CD4-positive, alpha-beta T cell treated with Interleukin-12 subunit alpha and Interleukin-12 subunit beta, for 1 hour (primary cell): ENCODE data around the gene INPP5A.
"Not testable (repeated sequence)": the region's sequence is repeated elsewhere in the genome, so short reads cannot be mapped to it uniquely, and the experiment has no call there.

ENCODE experiments used
- DNase-seq: peaks from one replicate; pipeline ENCODE4 v3.0.0-alpha.2; 2020

INPP5A gene

DNA sequence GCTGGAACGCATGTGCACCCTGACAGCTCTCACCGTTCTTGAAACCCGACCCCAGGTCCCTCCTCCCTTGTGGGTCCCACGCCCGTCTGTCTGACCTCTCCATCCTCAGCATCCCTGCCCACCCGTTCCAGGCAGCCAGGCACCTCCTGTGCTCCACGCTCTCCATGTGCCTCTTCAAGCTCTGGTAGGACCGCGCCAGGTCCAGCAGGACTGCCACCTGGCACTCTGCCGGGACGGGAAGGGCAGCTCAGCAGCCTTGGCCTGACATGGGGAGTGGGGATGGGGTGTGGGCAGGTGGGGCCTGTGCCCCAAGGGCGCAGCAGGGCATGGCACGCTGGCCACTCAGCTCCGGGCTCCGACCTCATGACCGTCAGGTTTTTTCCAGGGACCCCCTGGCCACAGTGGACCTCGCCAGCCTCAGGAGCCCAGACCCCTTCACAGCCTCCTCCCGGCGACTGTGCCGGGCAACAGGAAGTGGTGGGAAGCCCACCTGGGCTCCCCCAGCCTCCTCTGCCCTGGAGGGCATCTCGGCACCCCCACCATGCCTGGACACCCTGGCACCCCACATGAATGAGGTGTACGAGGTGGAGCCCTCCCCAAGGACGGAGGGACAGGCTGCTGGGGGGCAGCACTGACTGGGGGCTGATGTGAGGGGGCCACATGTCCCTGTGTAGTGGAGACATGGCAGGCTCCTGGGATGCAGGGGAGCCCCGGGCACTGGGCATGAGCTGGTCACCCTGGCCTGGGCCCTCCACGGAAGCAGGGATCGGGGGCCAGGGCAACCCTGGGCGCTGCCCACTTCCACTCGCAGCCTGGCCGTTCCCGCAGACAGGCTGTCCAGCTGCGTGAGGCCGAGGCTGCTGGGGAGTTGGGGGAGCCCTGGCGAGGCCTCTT is 273.5 kb downstream of the INPP5A start:
- DNase-seq, result no peak

- DNase-seq, result no peak
These were observed 274.4 kb downstream of the INPP5A start for GRCh38 chr10:132811891-132812481.

- no peak for DNase-seq
These were observed 274.9 kb downstream of the INPP5A start for GRCh38 chr10:132812520-132812919.

DNA sequence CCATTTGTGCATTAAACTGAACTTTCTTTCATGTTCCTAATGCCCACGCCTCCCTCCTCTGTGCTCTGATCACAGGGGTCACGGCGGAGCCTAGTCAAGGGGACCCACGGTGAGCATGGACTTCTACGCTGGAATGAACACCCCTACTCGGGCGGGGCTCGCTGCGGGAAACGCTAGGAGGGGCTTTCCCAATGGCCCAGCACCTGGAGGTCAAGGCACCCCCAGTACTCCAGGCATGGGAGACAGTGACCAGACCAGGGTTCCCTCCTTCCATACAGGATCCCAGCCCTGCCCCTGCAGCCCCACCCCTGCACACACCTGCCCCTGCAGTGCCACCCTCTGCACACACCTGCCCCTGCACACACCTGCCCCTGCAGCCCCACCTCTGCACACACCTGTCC is 275.4 kb downstream of the INPP5A start:
- no peak for DNase-seq

- DNase-seq, result no peak
These were observed 276.2 kb downstream of the INPP5A start for GRCh38 chr10:132813560-132814468.

- no peak for DNase-seq
These were observed 276.9 kb downstream of the INPP5A start for GRCh38 chr10:132814469-132814856.

DNA sequence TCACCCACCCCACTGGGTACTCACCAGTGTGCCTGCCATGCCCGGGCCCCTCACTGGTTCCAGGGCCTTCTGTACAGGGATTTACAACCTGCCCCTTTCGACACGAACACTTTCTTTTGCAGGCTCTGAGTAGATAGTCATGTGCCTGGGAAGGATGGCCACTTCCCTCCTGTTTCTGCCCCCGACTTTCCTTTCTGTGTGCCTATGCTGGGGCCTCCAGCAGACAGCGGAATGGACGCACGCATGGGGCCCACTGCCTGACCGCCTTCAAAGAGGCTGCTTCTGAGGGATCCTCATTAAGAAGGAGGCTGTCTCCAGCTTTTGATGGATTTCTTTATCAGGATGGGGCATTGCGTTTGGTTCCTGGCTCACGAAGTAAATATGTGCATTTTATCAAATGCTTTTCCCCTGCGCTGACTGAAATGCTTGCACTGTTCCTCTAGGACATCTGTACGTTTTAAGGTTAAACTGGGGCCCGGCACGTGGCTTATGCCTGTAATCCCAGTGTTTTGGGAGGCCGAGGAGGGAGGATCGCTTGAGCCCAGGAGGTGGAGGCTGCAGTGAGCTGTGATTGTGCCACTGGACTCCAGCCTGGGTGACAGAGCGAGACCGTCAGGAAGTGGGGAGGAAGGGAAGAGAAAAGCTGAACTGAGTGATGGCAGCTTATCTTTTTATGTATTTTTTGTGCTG is 277.7 kb downstream of the INPP5A start:
- DNase-seq, result no peak

DNA sequence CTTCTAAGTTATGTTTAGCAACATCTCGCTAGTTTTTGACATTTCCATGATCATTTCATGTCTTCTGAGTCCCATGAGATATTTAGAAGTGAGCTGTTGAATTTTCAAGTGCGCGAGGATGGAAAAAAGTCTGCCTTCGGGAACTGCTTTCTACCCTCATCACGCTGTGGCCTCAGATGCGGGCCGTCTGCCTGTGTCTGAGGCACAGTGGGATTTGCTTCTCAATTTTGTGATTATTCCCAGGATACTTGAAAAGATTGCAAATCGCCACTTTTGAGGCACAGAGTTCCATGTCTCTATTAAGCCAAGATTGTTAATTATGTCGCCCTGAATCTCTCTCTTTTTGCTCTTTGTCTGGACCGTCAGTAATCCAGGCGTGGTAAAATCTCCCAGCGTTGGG is 279.1 kb downstream of the INPP5A start:
- DNase-seq, result no peak

DNA sequence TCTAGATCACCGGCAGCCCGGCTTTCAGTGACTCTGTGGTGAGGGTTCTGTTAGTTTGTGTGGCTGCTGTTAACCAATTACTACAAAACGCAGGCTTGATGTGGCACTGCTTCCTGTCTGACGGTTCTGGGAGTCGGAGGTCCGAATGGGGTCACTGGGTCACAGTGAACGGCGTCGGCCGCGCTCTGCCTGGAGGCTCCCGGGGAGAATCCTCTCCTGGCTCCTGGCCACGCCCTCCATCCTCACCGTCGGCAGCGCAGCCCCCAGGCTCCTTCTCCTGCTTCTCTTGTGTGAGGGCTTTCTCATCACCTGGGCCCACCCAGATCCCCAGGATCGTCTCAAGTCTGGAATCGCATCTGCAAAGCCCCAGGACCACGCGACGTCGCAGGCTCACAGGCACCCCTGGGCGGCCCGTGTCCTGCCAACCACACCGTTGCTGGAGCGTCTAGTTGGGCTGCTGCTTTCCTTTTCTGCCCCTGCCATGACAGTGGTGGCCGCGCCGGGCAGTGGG is 280.2 kb downstream of the INPP5A start:
- DNase-seq, result no peak

DNA sequence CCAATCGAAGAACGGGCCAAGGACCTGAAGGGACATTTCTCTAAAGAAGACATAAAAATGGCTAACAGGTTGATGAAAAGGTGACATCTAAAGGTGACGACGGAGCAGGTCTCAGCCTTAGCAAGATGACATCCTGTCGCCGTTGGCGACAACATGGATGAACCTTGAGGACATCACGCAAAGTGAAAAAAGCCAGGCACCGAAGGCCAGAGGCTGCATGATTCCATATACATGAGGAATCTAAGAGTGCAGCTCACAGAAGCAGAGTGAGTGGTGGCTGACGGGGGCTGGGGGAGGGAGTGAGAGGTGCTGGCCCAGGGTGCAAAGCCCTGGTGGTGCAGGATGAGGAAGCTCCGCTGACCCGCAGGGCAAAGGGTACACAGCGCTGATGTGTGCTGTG is 282.5 kb downstream of the INPP5A start:
- no peak for DNase-seq

DNA sequence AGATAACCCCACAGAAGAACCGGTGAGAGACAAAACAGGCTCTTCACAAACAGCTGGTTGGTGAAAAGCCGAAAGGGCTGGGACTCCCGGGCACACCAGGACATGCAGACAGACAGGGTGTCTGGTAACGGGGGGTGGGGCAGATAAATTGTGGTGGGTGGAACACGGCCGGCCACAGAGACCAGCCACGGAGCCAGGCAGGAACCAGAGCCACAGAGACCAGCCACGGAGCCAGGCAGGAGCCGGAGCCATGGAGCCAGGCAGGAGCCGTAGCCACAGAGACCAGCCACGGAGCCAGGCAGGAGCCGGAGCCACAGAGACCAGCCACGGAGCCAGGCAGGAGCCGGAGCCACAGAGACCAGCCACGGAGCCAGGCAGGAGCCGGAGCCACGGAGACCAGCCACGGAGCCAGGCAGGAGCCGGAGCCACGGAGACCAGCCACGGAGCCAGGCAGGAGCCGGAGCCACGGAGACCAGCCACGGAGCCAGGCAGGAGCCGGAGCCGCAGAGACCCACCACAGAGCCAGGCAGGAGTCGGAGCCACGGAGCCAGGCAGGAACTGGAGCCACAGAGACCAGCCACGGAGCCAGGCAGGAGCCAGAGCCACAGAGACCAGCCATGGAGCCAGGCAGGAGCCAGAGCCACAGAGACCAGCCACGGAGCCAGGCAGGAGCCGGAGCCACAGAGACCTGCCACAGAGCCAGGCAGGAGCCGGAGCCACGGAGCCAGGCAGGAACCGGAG is 288.4 kb downstream of the INPP5A start:
- not testable (repeated sequence) for DNase-seq

DNA sequence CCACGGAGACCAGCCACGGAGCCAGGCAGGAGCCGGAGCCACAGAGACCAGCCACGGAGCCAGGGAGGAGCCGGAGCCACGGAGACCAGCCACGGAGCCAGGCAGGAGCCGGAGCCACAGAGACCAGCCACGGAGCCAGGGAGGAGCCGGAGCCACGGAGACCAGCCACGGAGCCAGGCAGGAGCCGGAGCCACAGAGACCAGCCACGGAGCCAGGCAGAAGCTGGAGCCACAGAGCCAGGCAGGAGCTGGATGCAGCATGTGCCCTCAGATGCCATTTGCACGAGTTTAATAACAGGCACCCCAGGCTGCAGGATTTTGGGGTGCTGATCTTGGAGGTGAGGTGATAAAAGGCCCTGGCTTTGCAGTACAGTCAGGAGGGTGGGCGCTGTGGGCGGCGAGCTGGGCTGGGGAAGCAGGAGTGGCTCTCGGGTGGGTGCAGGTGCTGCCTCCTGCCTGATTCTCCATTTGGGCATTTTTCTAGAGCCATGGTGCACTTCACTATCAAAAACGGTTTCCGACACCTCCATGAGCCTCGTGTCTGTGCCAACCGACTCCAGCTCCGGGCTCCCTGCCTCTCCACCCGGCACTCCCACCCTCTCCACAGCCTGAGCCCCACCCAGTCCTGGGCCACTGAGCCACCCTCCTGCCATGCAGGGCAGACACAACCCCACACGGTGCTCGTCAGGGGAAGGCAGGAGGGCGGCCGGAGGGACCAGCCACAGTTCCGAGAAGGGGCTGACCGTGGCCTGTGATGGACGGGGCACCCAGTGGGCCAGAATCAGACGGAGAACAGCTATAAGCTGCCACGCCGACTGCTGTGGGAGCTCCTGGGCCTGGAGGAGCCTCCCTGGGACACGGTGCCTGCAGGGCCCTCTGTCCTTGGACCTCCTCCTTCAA is 289.2 kb downstream of the INPP5A start:
- no peak for DNase-seq

DNA sequence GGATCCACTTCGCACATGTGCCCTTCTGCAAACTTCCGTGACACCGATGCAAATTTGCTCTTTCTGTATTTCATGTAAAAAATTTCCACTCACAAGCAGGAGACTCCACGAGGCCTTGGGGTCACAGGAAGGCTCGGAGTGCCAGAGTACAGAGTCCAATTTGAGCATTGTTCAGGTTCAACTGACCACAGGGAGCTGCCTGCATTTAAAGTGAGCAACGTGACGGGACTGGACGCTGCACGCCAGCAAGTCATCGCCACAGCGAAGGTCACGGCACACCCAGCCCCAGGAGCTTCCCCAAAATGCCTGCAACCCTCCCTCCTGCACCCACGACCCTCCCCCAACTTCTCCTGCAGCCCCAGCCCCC is 289.8 kb downstream of the INPP5A start:
- DNase-seq, result no peak

- DNase-seq, result no peak
These were observed 290.4 kb downstream of the INPP5A start for GRCh38 chr10:132827861-132828539.

- no peak for DNase-seq
These were observed 291.1 kb downstream of the INPP5A start for GRCh38 chr10:132828681-132829080.

- no peak for DNase-seq
These were observed 291.8 kb downstream of the INPP5A start for GRCh38 chr10:132829403-132829802.

DNA sequence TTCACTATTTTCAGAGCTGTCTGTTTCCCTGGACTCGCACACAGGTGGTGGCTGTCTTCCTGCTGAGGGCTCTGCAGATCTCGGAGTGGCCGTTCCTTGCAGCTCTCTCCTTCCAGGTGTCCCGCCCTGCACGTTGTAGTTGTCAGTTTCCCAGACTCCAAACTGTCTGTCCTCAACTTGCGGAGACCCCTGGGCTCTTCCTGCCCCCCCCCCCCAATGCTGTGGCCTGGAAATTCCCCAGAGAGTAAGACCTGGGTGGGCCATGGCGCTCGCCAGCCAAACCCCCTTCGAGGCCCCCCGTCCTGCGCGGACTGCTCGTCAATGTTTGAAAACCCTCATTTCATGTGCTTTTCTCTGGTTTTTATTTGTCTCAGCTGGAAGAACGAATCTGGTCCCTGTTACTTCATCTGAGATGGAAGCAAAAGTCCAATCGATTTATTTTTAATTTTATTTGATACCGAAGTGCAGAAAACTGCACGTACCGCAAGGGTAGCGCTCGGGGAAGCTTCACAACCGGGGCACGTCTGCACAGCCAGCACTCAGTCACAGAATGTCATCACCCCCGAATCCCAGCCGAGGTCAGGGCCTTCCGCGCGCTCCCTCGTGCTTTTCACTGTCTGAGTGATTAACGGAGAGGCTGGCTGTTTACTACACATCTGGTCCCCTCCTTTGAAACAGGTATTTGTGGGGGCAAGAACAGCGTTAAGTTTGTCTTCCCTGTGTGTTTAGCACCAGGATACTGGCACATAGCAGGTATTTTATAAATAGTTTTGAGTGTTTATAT is 294.8 kb downstream of the INPP5A start:
- no peak for DNase-seq
